RKO (cell line): ENCODE data around the gene SRSF6.
"Not testable (repeated sequence)": the region's sequence is repeated elsewhere in the genome, so short reads cannot be mapped to it uniquely, and the experiment has no call there.

Experiments
- DNase-seq: peaks from one replicate; pipeline ENCODE4 v3.0.0-alpha.2; 2016; ENCODE audit warnings: low spot score

The SRSF6 gene

GRCh38 chr20:43477193-43477592, 19.5 kb downstream of the SRSF6 start:
- DNase-seq: no peak

- DNase-seq: no peak
These were observed 19.9 kb downstream of the SRSF6 start for GRCh38 chr20:43477619-43478018.

DNA sequence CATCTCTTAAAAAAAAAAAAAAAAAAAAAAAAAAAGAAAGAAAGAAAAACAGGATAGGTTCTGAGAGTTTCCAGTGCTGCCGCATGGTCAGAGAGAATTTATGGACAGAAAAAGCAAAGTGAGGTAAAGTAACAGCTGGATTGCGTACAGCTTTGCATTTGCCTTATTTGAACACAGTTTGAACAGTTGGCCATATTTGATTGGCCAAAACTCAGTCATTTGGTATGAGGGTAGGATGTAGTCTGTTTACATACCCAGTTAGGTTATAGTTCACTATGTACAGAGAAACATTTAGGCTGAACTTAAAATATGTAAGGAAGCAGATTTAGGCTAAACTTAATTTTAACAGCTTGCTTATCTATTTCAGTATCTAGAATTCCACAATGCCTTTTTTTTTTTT, 32.3 kb downstream of the SRSF6 start:
- no peak for DNase-seq

GRCh38 chr20:43492101-43492500, 34.4 kb downstream of the SRSF6 start:
- no peak for DNase-seq

GRCh38 chr20:43495388-43495787, 37.7 kb downstream of the SRSF6 start:
- DNase-seq: no peak

GRCh38 chr20:43502021-43502420, 44.3 kb downstream of the SRSF6 start:
- not testable (repeated sequence) for DNase-seq

- DNase-seq: no peak
These were observed 48.5 kb downstream of the SRSF6 start for GRCh38 chr20:43506238-43506637.

DNA sequence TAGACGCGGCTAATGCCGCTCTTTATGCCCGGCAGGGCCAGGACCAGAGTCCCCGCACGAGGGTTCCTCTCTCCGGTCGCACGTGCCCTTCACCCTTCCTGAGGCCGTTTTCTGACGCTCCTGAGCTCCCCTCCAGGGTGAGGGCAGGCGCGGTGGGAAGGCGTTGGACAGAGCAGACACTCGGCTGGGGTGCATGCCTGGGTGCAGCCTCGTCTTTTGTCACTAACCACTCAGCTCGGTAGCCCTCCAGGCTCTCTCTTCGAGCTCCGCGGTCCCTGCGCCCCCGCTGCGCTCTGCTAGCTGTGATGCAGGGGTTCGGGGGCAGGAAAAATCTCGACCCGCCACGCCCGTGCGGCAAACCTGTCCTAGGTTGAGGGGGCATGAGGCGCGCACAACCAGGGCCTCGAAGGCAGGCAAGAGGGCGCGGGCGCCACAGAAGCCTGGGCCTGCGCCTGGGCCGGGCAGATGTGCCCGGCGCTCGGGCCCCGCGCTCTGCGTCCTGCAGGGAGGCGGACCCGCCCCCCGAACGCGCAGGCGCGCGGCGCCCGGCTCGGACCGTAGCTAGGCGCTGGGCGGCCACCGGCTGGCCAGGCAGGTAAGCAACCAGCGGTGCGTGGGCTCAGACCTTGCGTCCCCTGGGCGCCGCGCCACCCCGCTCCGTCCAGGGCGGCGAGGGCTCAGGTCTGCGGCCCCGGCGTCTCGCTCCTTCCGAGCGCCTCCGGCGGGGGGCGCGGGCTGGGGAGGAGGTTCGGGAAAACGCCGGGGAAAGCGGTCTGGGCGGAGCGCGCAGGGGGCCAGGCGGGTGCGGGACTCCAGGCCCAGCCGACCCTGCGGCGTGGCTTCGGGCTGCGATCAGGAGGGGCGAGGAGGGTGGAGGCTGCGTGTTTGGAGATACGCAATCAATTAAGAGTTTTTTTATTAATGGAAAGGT, 49.7 kb downstream of the SRSF6 start, which contains the start of gene L3MBTL1:
TSS of gene L3MBTL1 (plus strand) at position 548 of the 931 bp plus-strand sequence. CDS start 5,807 bp downstream, outside the sequence.
- DNase-seq: no peak

DNA sequence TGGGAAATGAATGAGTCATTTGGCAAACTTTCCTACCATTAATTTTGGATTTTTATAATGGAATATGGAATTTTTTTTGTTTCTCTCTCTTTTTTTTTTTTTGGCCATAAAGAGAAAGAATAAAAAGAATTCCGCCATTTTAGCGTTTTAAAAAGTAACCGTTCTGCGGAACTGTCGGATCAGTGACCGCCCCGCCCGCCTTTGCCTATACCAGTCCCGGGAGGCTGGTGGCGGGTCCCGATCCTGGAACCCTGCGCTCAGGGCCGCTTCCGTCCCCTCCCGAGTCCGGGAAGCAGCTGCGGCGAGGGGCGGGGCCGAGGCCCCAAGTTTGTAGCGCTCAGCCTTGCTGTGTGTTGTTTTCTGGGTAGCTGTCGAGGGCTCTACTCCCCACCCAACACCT, 50.4 kb downstream of the SRSF6 start:
- DNase-seq: no peak

- DNase-seq: no peak
These were observed 50.9 kb downstream of the SRSF6 start for GRCh38 chr20:43508604-43509040.

GRCh38 chr20:43511879-43512278, 54.2 kb downstream of the SRSF6 start:
- DNase-seq: no peak

DNA sequence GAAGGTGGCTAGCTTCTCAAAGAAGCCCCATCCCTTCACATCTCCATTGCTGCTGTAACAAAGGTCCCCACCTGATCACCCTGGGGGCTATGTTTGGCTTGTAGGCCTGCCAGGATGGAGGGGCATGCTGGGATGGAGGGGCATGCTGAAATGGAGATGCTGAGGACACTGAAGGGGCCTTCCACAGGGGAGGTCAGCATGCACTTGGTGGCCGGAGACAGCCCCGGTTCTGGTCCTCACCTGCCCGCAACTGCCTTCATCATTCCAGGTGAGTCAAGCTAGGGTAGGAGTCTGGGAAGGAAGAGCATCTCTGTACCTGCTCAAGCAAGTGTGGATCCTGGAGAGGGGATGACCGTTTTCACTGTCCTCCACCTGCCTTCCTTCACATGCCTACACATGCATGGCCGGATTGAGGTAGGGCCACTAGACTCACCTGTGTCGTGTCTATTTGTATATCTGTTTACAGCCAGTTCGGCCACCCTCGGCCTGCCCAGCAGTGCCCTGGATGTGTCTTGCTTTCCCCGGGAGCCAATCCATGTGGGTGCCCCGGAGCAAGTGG, 55.8 kb downstream of the SRSF6 start:
- DNase-seq: no peak
